Stimulated activated CD4-positive, alpha-beta T cell treated with anti-CD3 and anti-CD28 coated beads, TNF-alpha, amount 100 ng/mL, for 24 hours (primary cell): Measurements from ENCODE around the gene SF1.
"Not testable (repeated sequence)": the region's sequence is repeated elsewhere in the genome, so short reads cannot be mapped to it uniquely, and the experiment has no call there.

Experiments
- DNase-seq, 3 experiments: peaks; one replicate each; pipeline ENCODE4 v3.0.0-alpha.2; 2020; ENCODE audit warnings: low read depth in 3 of 3

Gene SF1

DNA sequence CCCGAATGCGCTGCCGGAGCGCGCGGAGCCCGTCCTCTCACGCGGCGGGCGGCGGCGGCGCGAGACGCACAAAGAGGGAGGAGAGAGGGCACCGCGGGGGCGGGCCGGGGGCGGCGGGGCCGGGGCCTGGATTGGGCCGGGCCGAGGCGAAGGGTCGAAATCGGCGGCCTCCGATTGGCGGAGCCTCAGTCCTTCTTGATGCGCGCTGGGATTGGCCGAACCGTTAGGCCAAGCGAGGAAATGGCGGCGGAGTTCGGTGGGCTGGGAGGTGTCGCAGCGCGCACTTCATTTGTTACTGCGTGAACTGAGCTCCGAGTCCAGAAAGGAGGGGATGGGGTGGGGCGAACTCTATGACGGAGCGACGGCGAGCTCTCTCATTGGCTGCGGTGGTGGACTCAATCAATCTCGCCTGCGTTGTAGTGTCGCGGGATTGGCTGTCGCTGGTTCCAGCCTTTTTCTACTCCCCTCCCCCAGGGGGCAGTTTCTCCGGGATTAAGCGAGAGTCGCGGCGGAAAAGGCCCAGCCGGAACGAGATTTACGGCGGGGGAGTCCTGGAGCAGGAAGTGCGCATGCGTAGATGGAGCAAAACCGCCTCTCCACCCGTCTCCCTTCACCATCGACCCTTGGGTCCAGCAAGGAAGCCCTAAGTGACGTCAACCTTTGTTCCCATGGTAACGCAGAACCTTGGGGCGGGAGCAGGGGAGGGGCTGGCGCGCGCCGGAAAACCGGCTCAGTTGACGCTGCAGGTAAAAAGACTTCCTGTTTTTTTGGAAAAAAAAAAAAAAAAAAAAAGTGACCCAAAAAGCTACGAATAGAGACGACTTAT, at the start of gene SF1:
Gene SF1 (minus strand): TSS at position 70 of the 826 bp plus-strand sequence. CDS start 150 bp downstream, outside the sequence.
- peak; percentile 96 to 99 (median 98) for DNase-seq

DNA sequence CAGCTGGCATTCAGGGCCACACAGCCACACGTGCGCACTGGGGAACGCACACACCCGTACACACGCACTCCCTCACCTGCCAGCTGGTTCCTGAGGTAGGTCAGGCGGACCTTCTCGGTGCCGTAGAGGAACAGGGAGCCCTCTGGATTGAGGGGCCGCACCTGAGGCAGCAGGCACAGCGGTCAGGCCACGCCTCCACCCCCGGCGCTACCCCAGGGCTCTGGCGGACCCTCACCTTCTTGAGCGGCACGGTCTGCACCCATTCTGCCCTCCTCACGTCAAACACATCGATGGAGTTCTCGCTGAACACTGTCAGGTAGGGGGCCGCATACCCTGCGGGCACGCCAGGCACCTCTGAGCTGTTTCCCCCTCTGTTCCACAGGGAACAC, 49.1 kb upstream of the SF1 start:
- DNase-seq, result no peak

DNA sequence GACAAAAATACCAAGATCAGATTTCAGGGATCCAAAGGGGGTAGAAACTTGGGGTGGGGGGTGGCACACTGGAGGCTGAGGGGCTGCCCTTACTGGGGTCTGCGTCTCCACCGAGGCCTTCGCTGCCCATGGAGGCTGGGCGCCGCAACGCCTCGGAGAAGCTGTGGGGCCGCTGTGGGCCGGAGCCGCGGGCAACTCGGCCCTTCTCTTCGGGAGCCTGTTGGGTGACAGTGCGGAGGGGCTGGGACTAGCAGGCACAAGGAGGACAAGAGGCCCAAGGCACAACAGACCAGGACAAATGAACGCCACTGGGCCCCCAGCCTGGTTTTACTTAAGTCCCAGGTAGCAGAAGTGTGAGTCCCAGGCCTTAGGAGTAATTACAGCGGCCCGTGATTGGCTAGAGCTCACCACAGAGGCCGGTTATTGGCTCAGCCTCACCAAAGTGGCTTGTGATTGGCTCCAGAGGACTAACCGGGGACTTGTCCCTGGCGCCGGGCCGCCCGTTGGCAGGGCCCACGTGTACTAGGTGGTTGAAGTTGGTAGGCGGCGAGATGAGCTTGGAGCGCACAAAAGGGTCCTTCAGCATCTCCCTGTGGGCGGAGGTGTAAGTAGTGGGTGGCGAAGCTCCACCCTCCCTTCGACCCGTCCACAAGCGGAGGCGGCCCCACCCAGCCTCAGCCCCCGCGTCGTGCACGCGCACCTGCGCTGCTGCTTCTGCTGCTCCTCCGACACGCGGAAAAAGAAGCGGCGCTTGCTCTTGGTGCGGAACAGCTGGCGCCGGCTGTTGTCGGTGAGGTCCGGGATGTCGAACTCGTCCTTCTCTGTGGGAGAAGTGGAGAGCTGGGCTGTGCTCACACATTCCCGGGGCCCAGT, 48.5 kb upstream of the SF1 start:
- DNase-seq, result no peak

DNA sequence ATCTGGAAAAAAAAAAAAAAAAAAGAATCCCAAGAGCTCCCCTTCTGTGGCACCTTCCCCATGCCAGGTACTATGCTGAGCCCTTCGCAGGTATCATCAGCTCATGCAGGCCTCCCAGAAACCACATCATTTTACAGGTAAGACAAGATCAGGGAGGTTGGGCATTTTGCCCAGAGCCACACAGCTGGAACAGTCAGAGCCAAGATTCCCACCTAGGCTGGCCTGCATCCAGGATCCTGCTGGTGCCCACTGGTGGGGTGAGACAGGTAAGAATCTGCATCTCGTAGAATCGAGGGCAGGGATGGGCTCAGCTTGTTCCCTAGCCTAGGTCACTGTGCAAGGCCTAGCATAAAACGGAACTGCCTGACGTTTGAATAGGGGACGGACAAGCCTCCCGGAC, 47.7 kb upstream of the SF1 start:
- no peak for DNase-seq

DNA sequence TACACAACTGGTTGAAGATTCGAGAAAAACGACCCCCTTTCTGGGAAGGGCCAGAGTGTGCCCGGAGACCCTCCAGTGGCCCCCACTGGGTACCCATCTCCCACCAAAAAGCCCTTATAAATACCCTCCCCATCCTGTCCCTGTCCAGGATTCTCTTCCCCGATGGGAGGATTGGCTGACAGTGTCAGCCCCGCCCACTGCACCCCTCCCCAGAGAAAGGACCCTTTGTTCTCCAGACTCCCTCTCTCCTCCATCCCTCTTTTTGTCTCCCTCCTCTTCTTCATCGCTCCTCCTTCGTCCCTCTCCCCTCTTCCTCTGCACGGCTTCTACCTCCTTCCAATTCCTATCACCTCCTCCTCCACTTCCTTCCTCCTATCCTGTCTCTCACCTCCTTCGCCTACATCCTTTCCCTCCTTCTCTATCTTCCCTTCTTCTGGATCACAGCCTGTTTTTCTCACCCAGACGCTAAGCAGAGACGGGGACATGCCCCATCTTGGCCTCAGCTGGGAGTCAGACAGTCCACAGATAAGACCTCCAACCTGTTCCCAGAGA, 45.3 kb upstream of the SF1 start:
- DNase-seq, result no peak

- DNase-seq, result no peak
Observed at GRCh38 chr11:64817476-64817875, 39.1 kb upstream of the SF1 start.

DNA sequence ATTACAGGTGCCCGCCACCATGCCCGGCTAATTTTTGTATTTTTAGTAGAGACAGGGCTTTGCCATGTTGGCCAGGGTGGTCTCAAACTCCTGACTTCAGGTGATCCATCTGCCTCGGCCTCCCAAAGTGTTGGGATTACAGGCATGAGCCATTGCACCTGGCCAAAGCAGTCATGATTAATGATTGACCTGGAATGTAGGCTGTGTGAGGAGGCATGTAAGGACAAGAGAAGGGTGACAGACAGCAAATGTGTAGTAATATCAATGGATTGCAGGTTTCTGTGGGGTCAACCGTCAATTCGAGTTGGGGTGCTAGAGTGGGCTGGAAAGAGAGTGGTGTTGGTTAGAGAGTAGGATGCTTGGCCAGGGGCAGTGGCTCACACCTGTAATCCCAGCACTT, 37.1 kb upstream of the SF1 start:
- not testable (repeated sequence) for DNase-seq

GRCh38 chr11:64814712-64815187, 36.4 kb upstream of the SF1 start:
- DNase-seq, result no peak

DNA sequence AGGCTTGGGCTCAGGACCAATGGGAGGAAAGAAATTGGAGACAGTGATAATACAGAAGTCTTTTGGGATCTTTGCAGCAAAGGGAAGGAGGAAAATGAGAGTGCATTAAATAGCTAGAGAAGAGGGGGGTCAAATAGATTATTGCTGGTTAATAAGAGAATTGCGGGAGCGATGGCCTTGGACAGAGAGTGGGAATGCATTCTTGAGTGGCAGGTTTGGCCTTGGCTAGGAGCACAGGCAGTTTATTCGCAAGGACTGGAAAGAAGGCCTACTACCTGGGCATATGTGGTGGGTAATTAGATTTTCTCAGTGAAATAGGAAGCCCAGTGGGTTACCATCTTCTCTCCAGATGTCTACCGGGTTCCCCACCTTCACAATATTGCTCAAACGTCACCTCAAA, 35.5 kb upstream of the SF1 start:
- no peak for DNase-seq

DNA sequence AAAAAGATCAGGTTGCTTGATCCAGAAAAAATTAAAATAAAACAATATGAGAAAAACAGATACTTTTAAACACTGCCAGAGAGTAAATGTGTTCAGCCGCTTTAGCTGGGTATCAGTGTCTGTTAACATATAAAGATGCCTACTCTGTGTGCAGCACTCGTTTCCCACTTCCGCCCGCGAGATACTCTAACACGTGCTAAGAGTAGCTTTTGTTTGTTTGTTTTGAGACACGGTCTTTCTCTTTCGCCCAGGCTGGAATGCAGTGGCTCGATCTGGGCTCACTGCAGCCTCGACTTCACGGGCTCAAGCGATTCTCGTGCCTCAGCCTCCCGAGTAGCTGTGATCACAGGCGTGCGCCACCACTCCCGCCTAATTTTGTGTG, 32.5 kb upstream of the SF1 start:
- no peak for DNase-seq

- DNase-seq, result peak; percentile 71 to 87 (median 71)
Observed at GRCh38 chr11:64810271-64810890, 32.0 kb upstream of the SF1 start, which contains the start of gene MEN1. Gene MEN1, minus strand, starts transcription at chr11:64810551. Its CDS starts 442 bp downstream, at chr11:64810109.

GRCh38 chr11:64809781-64810241, 31.5 kb upstream of the SF1 start:
- peak in 1 of 3 experiments; percentile 33 for DNase-seq

GRCh38 chr11:64805481-64805880, 27.1 kb upstream of the SF1 start:
- no peak for DNase-seq

GRCh38 chr11:64804346-64805210, 26.2 kb upstream of the SF1 start:
- DNase-seq, result no peak

GRCh38 chr11:64803846-64804345, 25.6 kb upstream of the SF1 start:
- no peak for DNase-seq

- DNase-seq, result peak; percentile 58 to 82 (median 69)
Observed at GRCh38 chr11:64803158-64803845, 25.0 kb upstream of the SF1 start, which contains the start of gene MAP4K2. Gene MAP4K2, minus strand, starts transcription at chr11:64803214. Its CDS starts 65 bp downstream, at chr11:64803149.

GRCh38 chr11:64802370-64803157, 24.2 kb upstream of the SF1 start:
- peak in 1 of 3 experiments; percentile 40 for DNase-seq

DNA sequence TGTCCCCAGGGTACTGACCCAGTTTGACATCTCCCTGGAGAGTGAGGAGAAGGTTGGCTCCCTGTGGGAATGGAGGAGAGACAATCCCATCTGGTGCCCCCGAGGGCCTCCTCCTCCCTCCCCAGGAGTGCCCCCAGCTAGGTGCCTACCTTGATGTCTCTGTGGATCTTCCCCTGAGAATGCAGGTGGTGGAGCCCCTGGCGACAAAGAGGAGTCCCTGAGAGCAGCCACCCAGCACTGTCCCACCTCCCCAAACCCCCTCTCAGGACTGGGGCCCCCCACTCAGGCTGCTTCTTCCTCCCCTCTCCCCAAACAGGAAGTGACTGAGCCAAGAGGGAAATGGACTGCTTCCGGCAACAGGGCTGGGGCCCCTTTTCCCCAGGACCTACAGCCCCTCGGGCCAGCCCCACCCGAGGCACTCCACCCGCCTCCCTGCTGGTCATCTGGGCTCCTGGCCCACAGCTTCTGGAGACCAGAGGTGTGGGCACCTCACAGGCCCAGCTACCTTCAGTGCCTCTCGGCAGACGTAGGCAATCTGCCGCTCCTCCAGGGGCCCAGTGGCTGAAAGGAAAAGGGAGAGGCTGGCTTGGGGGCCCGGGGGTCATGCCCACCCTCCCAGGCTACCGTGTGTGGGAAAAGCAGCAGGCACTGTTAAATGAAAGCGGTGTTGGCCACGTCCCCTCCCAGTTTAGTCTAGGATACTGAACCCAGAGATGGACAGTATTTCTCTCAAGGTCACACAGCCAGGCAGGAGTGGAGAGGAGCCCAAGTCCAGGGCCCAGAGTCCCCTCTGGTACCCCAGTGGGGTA, 23.4 kb upstream of the SF1 start:
- no peak for DNase-seq
